IMR-90 (cell line): ENCODE measurements around the gene CLDN14. TPM values are rescaled to one million over a fixed set of nuclear protein-coding genes. Genes with fewer than 3 reads are reported as not detected.

ENCODE experiments used
- ATAC-seq: fragments of 200-7000 bp; cut with Tn5 transposase; 2 replicates; pipeline ENCODE4 v1.9.1; 2020; ENCODE audit warnings: low read depth, mild to moderate bottlenecking, moderate library complexity
- BruUV-seq: library from RNA; stranded (reverse); fragments of 400-500 nt; replicated peaks from 2 replicates; lab custom pipeline; 2021; lab: Mats Ljungman, UMichigan
- CTCF ChIA-PET: fragments of 300-600 bp; formaldehyde crosslinking; extraction: SDS; loops from one replicate; lab custom pipeline; 2021; ENCODE audit warnings: antibody characterized with exemption; lab: Yijun Ruan, JAX
- POLR2A ChIA-PET: fragments of 300-600 bp; sonication (Branson Sonifier 250); formaldehyde crosslinking; loops from one replicate; lab custom pipeline; 2022; ENCODE audit warnings: antibody characterized with exemption; ENCODE audit not compliant: unreplicated experiment; lab: Charles Lee
- DNase-seq: peaks from one replicate; pipeline ENCODE4 v3.0.0; 2013
- H2AFZ ChIP-seq: replicated peaks from 2 replicates; pipeline ENCODE3; 2013; ENCODE audit warnings: low read length, mild to moderate bottlenecking; ENCODE audit not compliant: poor library complexity
- H2AK5ac ChIP-seq: 2 replicates; pipeline ENCODE4 v1.6.1; 2013; ENCODE audit warnings: low read depth, low read length, inconsistent platforms
- H2AK9ac ChIP-seq: replicated peaks from 2 replicates; pipeline ENCODE3; 2013; ENCODE audit warnings: mild to moderate bottlenecking, low read depth, low read length, moderate library complexity; ENCODE audit not compliant: poor library complexity
- H2BK120ac ChIP-seq: 2 replicates; pipeline ENCODE4 v1.6.1; 2013; ENCODE audit warnings: low read depth, low read length, inconsistent platforms
- H2BK15ac ChIP-seq: 3 replicates; pipeline ENCODE4 v1.6.1; 2013; ENCODE audit warnings: low read depth, low read length, inconsistent platforms
- H2BK20ac ChIP-seq: 2 replicates; pipeline ENCODE4 v1.6.1; 2013; ENCODE audit warnings: low read depth, mild to moderate bottlenecking, inconsistent platforms, low read length, moderate library complexity
- H2BK5ac ChIP-seq: 2 replicates; pipeline ENCODE4 v1.6.1; 2013; ENCODE audit warnings: mild to moderate bottlenecking, low read depth, low read length, inconsistent platforms; ENCODE audit not compliant: poor library complexity, severe bottlenecking
- H3K14ac ChIP-seq: replicated peaks from 2 replicates; pipeline ENCODE4 v1.6.1; 2013; ENCODE audit warnings: low read depth, low read length, inconsistent platforms
- H3K18ac ChIP-seq: 2 replicates; pipeline ENCODE4 v1.6.1; 2013; ENCODE audit warnings: low read depth, low read length, control low read depth
- H3K23ac ChIP-seq: 2 replicates; pipeline ENCODE4 v1.6.1; 2013; ENCODE audit warnings: low read depth, low read length, inconsistent platforms
- H3K27ac ChIP-seq: 2 replicates; pipeline ENCODE4 v1.5.1; 2013; ENCODE audit warnings: mild to moderate bottlenecking, control low read depth, low read length; ENCODE audit not compliant: insufficient read depth
- H3K27me3 ChIP-seq: 2 replicates; pipeline ENCODE4 v1.6.1; 2013; ENCODE audit warnings: low read length; ENCODE audit not compliant: control insufficient read depth, insufficient read depth
- H3K36me3 ChIP-seq: 2 replicates; pipeline ENCODE4 v1.6.1; 2013; ENCODE audit warnings: low read length, mixed read lengths; ENCODE audit not compliant: control insufficient read depth, insufficient read depth
- H3K4ac ChIP-seq: 2 replicates; pipeline ENCODE4 v1.6.1; 2013; ENCODE audit warnings: low read depth, low read length, inconsistent platforms
- H3K4me1 ChIP-seq: 2 replicates; pipeline ENCODE4 v1.6.1; 2013; ENCODE audit warnings: low read length, mixed read lengths; ENCODE audit not compliant: control insufficient read depth, insufficient read depth
- H3K4me2 ChIP-seq: 2 replicates; pipeline ENCODE4 v1.6.1; 2013; ENCODE audit warnings: low read depth, mild to moderate bottlenecking, control low read depth, low read length, moderate library complexity
- H3K4me3 ChIP-seq: 2 replicates; pipeline ENCODE4 v1.5.1; 2013; ENCODE audit warnings: low read depth, mild to moderate bottlenecking, control low read depth, low read length, moderate library complexity; ENCODE audit not compliant: insufficient read depth
- H3K56ac ChIP-seq: 2 replicates; pipeline ENCODE4 v1.6.1; 2013; ENCODE audit warnings: low read length, inconsistent platforms; ENCODE audit not compliant: insufficient read depth; ENCODE audit errors: extremely low read depth
- H3K79me1 ChIP-seq, 2 experiments: 2 replicates each; pipeline ENCODE4 v1.6.1; 2013; ENCODE audit warnings: low read length in 2 of 2, inconsistent platforms in 1 of 2, low read depth in 1 of 2
- H3K9ac ChIP-seq: 2 replicates; pipeline ENCODE4 v1.6.1; 2013; ENCODE audit warnings: low read depth, low read length, control low read depth
- H3K9me1 ChIP-seq: 2 replicates; pipeline ENCODE4 v1.6.1; 2013; ENCODE audit warnings: low read length, inconsistent platforms; ENCODE audit not compliant: insufficient read depth
- H3K9me3 ChIP-seq: 2 replicates; pipeline ENCODE4 v1.6.1; 2013; ENCODE audit warnings: low read length; ENCODE audit not compliant: control insufficient read depth, insufficient read depth
- H4K20me1 ChIP-seq: 2 replicates; pipeline ENCODE4 v1.6.1; 2013; ENCODE audit warnings: low read length, inconsistent platforms; ENCODE audit not compliant: insufficient read depth
- H4K5ac ChIP-seq: 2 replicates; pipeline ENCODE4 v1.6.1; 2013; ENCODE audit warnings: mild to moderate bottlenecking, low read depth, low read length, control low read depth
- H4K8ac ChIP-seq, 2 experiments: 2 replicates each; pipeline ENCODE4 v1.6.1; 2013; ENCODE audit warnings: low read depth in 2 of 2, low read length in 2 of 2, control low read depth in 1 of 2, inconsistent platforms in 1 of 2
- H4K91ac ChIP-seq: 2 replicates; pipeline ENCODE4 v1.6.1; 2013; ENCODE audit warnings: low read depth, low read length, inconsistent platforms; ENCODE audit not compliant: insufficient read depth
- CEBPB ChIP-seq: IDR thresholded peaks from 2 replicates; pipeline ENCODE4 v1.6.1; 2012; ENCODE audit warnings: low read depth, low read length, improper control_type of control experiment
- FOS ChIP-seq: fragments of 150-350 bp; IDR thresholded peaks from 2 replicates; pipeline ENCODE4 v1.6.1; 2016; ENCODE audit warnings: low read depth, low read length
- MAFK ChIP-seq: IDR thresholded peaks from 2 replicates; pipeline ENCODE4 v1.6.1; 2012; ENCODE audit warnings: low read depth, low read length, improper control_type of control experiment
- RAD21 ChIP-seq: IDR thresholded peaks from 2 replicates; pipeline ENCODE4 v1.6.1; 2012; ENCODE audit warnings: low read length, improper control_type of control experiment
- RCOR1 ChIP-seq: IDR thresholded peaks from 2 replicates; pipeline ENCODE4 v1.6.1; 2012; ENCODE audit warnings: mild to moderate bottlenecking, low read length, improper control_type of control experiment; ENCODE audit not compliant: insufficient replicate concordance
- RFX5 ChIP-seq: IDR thresholded peaks from 2 replicates; pipeline ENCODE4 v1.8.0; 2012; ENCODE audit warnings: low read depth, mild to moderate bottlenecking, low read length, moderate library complexity
- WGBS, 2 experiments: methylation state at CpG; one replicate each; pipeline versions ENCODE4 v1.1.5 to v1.1.7; 2013; ENCODE audit warnings: missing lambda C conversion rate in 2 of 2; ENCODE audit not compliant: insufficient read length in 1 of 2; ENCODE audit errors: extremely low coverage in 2 of 2; 5-methylcytosine and 5-hydroxymethylcytosine counted together
- dilution Hi-C: fragments of 300-500 bp; cut with HindIII; formaldehyde crosslinking; loops from one replicate; pipeline ENCODE4 v1.14.3; 2018; ENCODE audit warnings: low sequenced_read_pairs; ENCODE audit not compliant: unreplicated experiment
- in situ Hi-C: fragments of 300-500 bp; cut with MboI; formaldehyde crosslinking; loops from 3 replicates; pipeline ENCODE4 v1.14.3; 2019; ENCODE audit warnings: low sequenced_read_pairs, inconsistent platforms, mixed read lengths
- intact Hi-C: fragments of 100-400 bp; cut with micrococcal nuclease; formaldehyde crosslinking; loops from 2 replicates; pipeline ENCODE4 v1.10.0; 2022
- polyA plus RNA-seq, 3 experiments: library from polyadenylated mRNA; depleted of rRNA; stranded (reverse); fragments of >200 nt; gene quantifications; 2 replicates each; pipeline ENCODE4 v1.2.3, GENCODE V29; 2012; ENCODE audit warnings: low replicate concordance in 1 of 3
- total RNA-seq: library from RNA; depleted of rRNA; stranded (reverse); fragments of >200 nt; gene quantifications from 2 replicates; pipeline ENCODE4 v1.2.3, GENCODE V29; 2012
- TF ChIP-seq, protein P1 (sequence below): conservative IDR thresholded peaks from 2 replicates; pipeline ENCODE4 v1.5.1; 2012; ENCODE audit warnings: mild to moderate bottlenecking, low read depth, low read length, improper control_type of control experiment

Gene CLDN14
- total and polyA plus RNA-seq, 2 of the 4 experiments (the other 2 are of a cell fraction): not detected

- Histone ChIP-seq H3K9me3 (peaks cover 6% of the 10 kb centered on the region), H4K91ac (no peak overlapping the region), H3K27me3 (peaks cover 47% of the 10 kb centered on the region), H2BK20ac (no peak overlapping the region), H3K18ac (no peak overlapping the region), H3K36me3 (no peaks in the 10 kb centered on the region), H2BK15ac (no peak overlapping the region), H2BK5ac (no peak overlapping the region), H4K5ac (no peak overlapping the region), H3K4me3 (no peak overlapping the region), H3K23ac (no peak overlapping the region), H3K27ac (no peak overlapping the region), H2AK5ac (no peak overlapping the region), H3K56ac (no peak overlapping the region), H3K4me2 (no peak overlapping the region), H3K9me1 (no peaks in the 10 kb centered on the region), H3K79me1 (no peaks in the 10 kb centered on the region), H3K4me1 (no peaks in the 10 kb centered on the region), H3K4ac (no peak overlapping the region), H3K9ac (no peak overlapping the region), H2BK120ac (no peak overlapping the region), H2AFZ (no peak overlapping the region), H2AK9ac (no peak overlapping the region), H4K8ac (no peak overlapping the region), H3K14ac (no peak overlapping the region), H4K20me1 (no peaks in the 10 kb centered on the region)
- no peak for TF ChIP-seq RAD21
- TF ChIP-seq MAFK: no peak
- TF ChIP-seq, protein P1, sequence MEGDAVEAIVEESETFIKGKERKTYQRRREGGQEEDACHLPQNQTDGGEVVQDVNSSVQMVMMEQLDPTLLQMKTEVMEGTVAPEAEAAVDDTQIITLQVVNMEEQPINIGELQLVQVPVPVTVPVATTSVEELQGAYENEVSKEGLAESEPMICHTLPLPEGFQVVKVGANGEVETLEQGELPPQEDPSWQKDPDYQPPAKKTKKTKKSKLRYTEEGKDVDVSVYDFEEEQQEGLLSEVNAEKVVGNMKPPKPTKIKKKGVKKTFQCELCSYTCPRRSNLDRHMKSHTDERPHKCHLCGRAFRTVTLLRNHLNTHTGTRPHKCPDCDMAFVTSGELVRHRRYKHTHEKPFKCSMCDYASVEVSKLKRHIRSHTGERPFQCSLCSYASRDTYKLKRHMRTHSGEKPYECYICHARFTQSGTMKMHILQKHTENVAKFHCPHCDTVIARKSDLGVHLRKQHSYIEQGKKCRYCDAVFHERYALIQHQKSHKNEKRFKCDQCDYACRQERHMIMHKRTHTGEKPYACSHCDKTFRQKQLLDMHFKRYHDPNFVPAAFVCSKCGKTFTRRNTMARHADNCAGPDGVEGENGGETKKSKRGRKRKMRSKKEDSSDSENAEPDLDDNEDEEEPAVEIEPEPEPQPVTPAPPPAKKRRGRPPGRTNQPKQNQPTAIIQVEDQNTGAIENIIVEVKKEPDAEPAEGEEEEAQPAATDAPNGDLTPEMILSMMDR: no peak
- TF ChIP-seq RCOR1: no peak
- no peak for TF ChIP-seq CEBPB
- TF ChIP-seq RFX5: no peak
- TF ChIP-seq FOS: no peak
- no TSS peak for BruUV-seq
- in situ Hi-C loops: no loop called here
- intact Hi-C loops: no loop called here
- ChIA-PET POLR2A (no interaction called here), CTCF (no interaction called here)
- DNase-seq: no peak
- WGBS, 2 experiments: 88% methylated on average over 4 of the region's 10 CpGs; no CpG with 5 or more reads in 1 of the 2 experiments
- ATAC-seq: no peak
- dilution Hi-C loops: no loop called here
These were observed 39.1 kb upstream of the CLDN14 start for GRCh38 chr21:36518883-36519492.
